CD14-positive monocyte (primary cell): ENCODE results near the gene HOXB3. TPM values are rescaled to one million over a fixed set of nuclear protein-coding genes. Genes with fewer than 3 reads are reported as not detected.
A peak's percentile ranks its signal among the peaks of the same experiment; 100 is the strongest.

Experiments
- DNase-seq, 3 donors: peaks; one replicate each; pipeline ENCODE4 v3.0.0-alpha.2; 2011 to 2022
- H2AFZ ChIP-seq: 2 replicates; pipeline ENCODE4 v1.6.0; 2012; ENCODE audit warnings: mild to moderate bottlenecking, low read depth, low read length, inconsistent platforms; ENCODE audit not compliant: insufficient read depth, poor library complexity, severe bottlenecking
- H3K27ac ChIP-seq, 2 donors: 1 replicate in 1 of 2; 2 replicates in 1 of 2; pipeline ENCODE4 v1.5.1; 2012 to 2013; ENCODE audit warnings: low read length in 2 of 2, control low read depth in 1 of 2, inconsistent platforms in 1 of 2, low read depth in 1 of 2, mild to moderate bottlenecking in 1 of 2
- H3K27me3 ChIP-seq, 2 donors: one replicate each; pipeline versions ENCODE4 v1.6.0 to v1.6.1; 2011 to 2013; ENCODE audit warnings: low read length in 2 of 2; ENCODE audit not compliant: control insufficient read depth in 2 of 2, insufficient read depth in 2 of 2
- H3K36me3 ChIP-seq, 2 donors: replicated peaks in 1 of 2; 1 replicate in 1 of 2; 2 replicates in 1 of 2; pipeline versions ENCODE4 v1.5.1 to v1.6.1; 2012 to 2013; ENCODE audit warnings: low read length in 2 of 2, control low read depth in 1 of 2, inconsistent platforms in 1 of 2, mild to moderate bottlenecking in 1 of 2; ENCODE audit not compliant: insufficient read depth in 2 of 2, control insufficient read depth in 1 of 2
- H3K4me1 ChIP-seq, 2 donors: 1 replicate in 1 of 2; 2 replicates in 1 of 2; pipeline versions ENCODE4 v1.5.1 to v1.6.1; 2012 to 2013; ENCODE audit warnings: low read length in 2 of 2, control low read depth in 1 of 2, inconsistent platforms in 1 of 2, mild to moderate bottlenecking in 1 of 2, moderate library complexity in 1 of 2; ENCODE audit not compliant: insufficient read depth in 2 of 2, control insufficient read depth in 1 of 2
- H3K4me2 ChIP-seq: replicated peaks from 2 replicates; pipeline ENCODE3; 2012; ENCODE audit warnings: low read length, moderate library complexity, mild to moderate bottlenecking; ENCODE audit not compliant: poor library complexity, severe bottlenecking; ENCODE audit errors: extremely low read depth
- H3K4me3 ChIP-seq, 3 experiments: fragments of 200-600 bp in 1 of 3; sonication (generic) in 1 of 3; replicated peaks in 1 of 3; 1 replicate in 2 of 3; 2 replicates in 1 of 3; pipeline ENCODE4 v1.5.1; 2011 to 2013; ENCODE audit warnings: low read length in 3 of 3, mild to moderate bottlenecking in 3 of 3, control low read depth in 2 of 3, low read depth in 2 of 3, inconsistent platforms in 1 of 3, moderate library complexity in 1 of 3
- H3K79me2 ChIP-seq: 2 replicates; pipeline ENCODE4 v1.6.0; 2012; ENCODE audit warnings: mild to moderate bottlenecking, control low read depth, inconsistent platforms, low read length, moderate library complexity; ENCODE audit not compliant: insufficient read depth
- H3K9ac ChIP-seq: 2 replicates; pipeline ENCODE4 v1.6.0; 2017; ENCODE audit warnings: low read length, mild to moderate bottlenecking; ENCODE audit not compliant: insufficient read depth, poor library complexity, severe bottlenecking
- H3K9me3 ChIP-seq, 2 donors: replicated peaks in 1 of 2; 1 replicate in 1 of 2; 2 replicates in 1 of 2; pipeline versions ENCODE4 v1.5.1 to v1.6.1; 2012 to 2013; ENCODE audit warnings: low read length in 2 of 2, control low read depth in 1 of 2; ENCODE audit not compliant: control insufficient read depth in 1 of 2, insufficient read depth in 1 of 2
- H4K20me1 ChIP-seq: 2 replicates; pipeline ENCODE4 v1.6.0; 2012; ENCODE audit warnings: mild to moderate bottlenecking, low read length, control low read depth, moderate library complexity; ENCODE audit not compliant: insufficient read depth
- H3K27ac Mint-ChIP-seq, 7 donors: one replicate each; pipeline ENCODE4 v1.8.0; 2020; ENCODE audit warnings: mild to moderate bottlenecking in 7 of 7, mixed read lengths in 7 of 7, moderate library complexity in 6 of 7, inconsistent platforms in 2 of 7
- H3K27me3 Mint-ChIP-seq, 3 donors: one replicate each; pipeline ENCODE4 v1.8.0; 2021 to 2022; ENCODE audit warnings: low read depth in 3 of 3, mild to moderate bottlenecking in 3 of 3, mixed read lengths in 3 of 3, moderate library complexity in 3 of 3, inconsistent platforms in 1 of 3
- H3K36me3 Mint-ChIP-seq, 2 donors: one replicate each; pipeline ENCODE4 v1.8.0; 2020; ENCODE audit warnings: mixed read lengths in 2 of 2, inconsistent platforms in 1 of 2, mild to moderate bottlenecking in 1 of 2
- H3K4me1 Mint-ChIP-seq: one replicate; pipeline ENCODE4 v1.8.0; 2020; ENCODE audit warnings: mild to moderate bottlenecking, mixed read lengths
- H3K4me3 Mint-ChIP-seq, 2 donors: one replicate each; pipeline ENCODE4 v1.8.0; 2020; ENCODE audit warnings: mild to moderate bottlenecking in 2 of 2, mixed read lengths in 2 of 2, moderate library complexity in 1 of 2
- H3K9me3 Mint-ChIP-seq, 7 donors: one replicate each; pipeline ENCODE4 v1.8.0; 2020 to 2022; ENCODE audit warnings: mixed read lengths in 7 of 7, mild to moderate bottlenecking in 6 of 7, moderate library complexity in 6 of 7, inconsistent platforms in 2 of 7
- CTCF ChIP-seq: fragments of 200-600 bp; IDR thresholded peaks from one replicate; pipeline ENCODE4 v1.8.0; 2022; ENCODE audit warnings: antibody characterized with exemption, mild to moderate bottlenecking
- WGBS: methylation state at CpG from one replicate; pipeline ENCODE4 v1.1.5; 2013; ENCODE audit warnings: missing lambda C conversion rate; ENCODE audit not compliant: insufficient coverage; 5-methylcytosine and 5-hydroxymethylcytosine counted together
- intact Hi-C, 2 donors: fragments of 100-400 bp; cut with micrococcal nuclease; formaldehyde crosslinking; loops; one replicate each; pipeline versions ENCODE4 v1.15.0 to v1.15.1; 2023
- polyA plus RNA-seq, 3 donors: library from polyadenylated mRNA; depleted of rRNA in 1 of 3; unstranded in 2 of 3; stranded (reverse) in 1 of 3; fragments of 300-500 nt in 2 of 3; fragments of >200 nt in 1 of 3; fragmentation: Illumina TruSeq in 2 of 3; gene quantifications; 1 replicate in 2 of 3; 2 replicates in 1 of 3; pipeline ENCODE4 v1.2.3, GENCODE V29; 2012 to 2021

The HOXB3 gene
- polyA plus RNA-seq, 3 donors, result 0.56 TPM; not detected in 2

GRCh38 chr17:48610282-48611211 lies 20.5 kb upstream of the HOXB3 start, which contains the start of gene HOXB7:
Gene HOXB7 (minus strand): TSS chr17:48611017. CDS start chr17:48610918, 99 bp downstream.
- Mint-ChIP-seq H3K36me3 (peaks cover 9 to 16% of the 10 kb centered on the region in 2 donors), H3K27me3 (peaks cover 90 to 98% (median 95%) of the 10 kb centered on the region in 3 donors), H3K27ac (peak within 1 kb of the TSS in 2 of 7 donors; percentile 60 to 73), H3K4me1 (peaks cover 39% of the 10 kb centered on the region), H3K9me3 (peaks cover 0 to 45% (median 27%) of the 10 kb centered on the region in 7 donors), H3K4me3 (peak within 1 kb of the TSS; percentile 80 to 96)
- peak in 2 of 3 donors; percentile 13 to 16 for DNase-seq
- Histone ChIP-seq H3K27ac (no peak within 1 kb of the TSS), H3K79me2 (no peaks in the 10 kb centered on the region), H3K4me3 (peak within 1 kb of the TSS; percentile 36 to 78 (median 51)), H3K27me3 (peaks cover 60 to 98% of the 10 kb centered on the region in 2 donors), H3K9ac (peak within 1 kb of the TSS; percentile 27), H3K4me2 (peak within 1 kb of the TSS; percentile 99), H3K9me3 (peaks cover 5 to 35% of the 10 kb centered on the region in 2 donors), H3K36me3 (no peaks in the 10 kb centered on the region), H3K4me1 (peaks cover 36 to 43% of the 10 kb centered on the region in 2 donors), H4K20me1 (no peaks in the 10 kb centered on the region), H2AFZ (peak within 1 kb of the TSS; percentile 86)
- intact Hi-C loops, result no loop called here
- no peak for TF ChIP-seq CTCF
- WGBS, result 0% methylated on average over 60 of the region's 79 CpGs

GRCh38 chr17:48609759-48610281 lies 19.8 kb upstream of the HOXB3 start:
- DNase-seq, result no peak
- TF ChIP-seq CTCF, result no peak
- no peak overlapping the region for H3K27ac Mint-ChIP-seq
- H3K4me1 ChIP-seq, result peaks cover 36 to 43% of the 10 kb centered on the region in 2 donors
- peaks cover 57 to 98% of the 10 kb centered on the region in 2 donors for H3K27me3 ChIP-seq
- intact Hi-C loops, result no loop called here
- 0% methylated on average over 4 of the region's 15 CpGs for WGBS
- peaks cover 0 to 41% (median 27%) of the 10 kb centered on the region in 7 donors for H3K9me3 Mint-ChIP-seq
- H3K4me2 ChIP-seq, result peak overlapping the region; percentile 99
- no peaks in the 10 kb centered on the region for H3K79me2 ChIP-seq
- H3K4me1 Mint-ChIP-seq, result peaks cover 39% of the 10 kb centered on the region
- H3K27ac ChIP-seq, result no peak overlapping the region
- H3K27me3 Mint-ChIP-seq, result peaks cover 89 to 98% (median 95%) of the 10 kb centered on the region in 3 donors
- H3K9me3 ChIP-seq, result peaks cover 5 to 40% of the 10 kb centered on the region in 2 donors
- H2AFZ ChIP-seq, result peak overlapping the region; percentile 86
- peak overlapping the region; percentile 27 for H3K9ac ChIP-seq
- peaks cover 9 to 16% of the 10 kb centered on the region in 2 donors for H3K36me3 Mint-ChIP-seq
- H3K4me3 ChIP-seq, result peak overlapping the region in 1 of 3 experiments; percentile 78
- H3K36me3 ChIP-seq, result no peaks in the 10 kb centered on the region
- peak overlapping the region; percentile 80 to 96 for H3K4me3 Mint-ChIP-seq
- no peaks in the 10 kb centered on the region for H4K20me1 ChIP-seq
